HepG2 (cell line): Measurements from ENCODE around the gene CYP19A1. TPM values are rescaled to one million over a fixed set of nuclear protein-coding genes. Genes with fewer than 3 reads are reported as not detected.

Source experiments
- ATAC-seq: fragments of 200-7000 bp; cut with Tn5 transposase; 3 replicates; pipeline ENCODE4 v1.9.1; 2020; ENCODE audit warnings: mild to moderate bottlenecking, moderate library complexity
- BruUV-seq: library from RNA; stranded (reverse); fragments of 400-500 nt; replicated peaks from 2 replicates; lab custom pipeline; 2021; lab: Mats Ljungman, UMichigan
- CTCF ChIA-PET: fragments of 300-600 bp; formaldehyde crosslinking; extraction: SDS; loops from one replicate; lab custom pipeline; 2021; ENCODE audit warnings: low total read pairs, inconsistent platforms, low intra/inter-chr PET ratio; lab: Yijun Ruan, JAX
- POLR2A ChIA-PET: fragments of 350-600 bp; sonication (Branson Sonifier 250); formaldehyde crosslinking; loops from one replicate; lab custom pipeline; 2020; ENCODE audit warnings: antibody characterized with exemption, inconsistent platforms; lab: Yijun Ruan, JAX
- DNase-seq: peaks from one replicate; pipeline ENCODE4 v3.0.0-alpha.2; 2015; ENCODE audit warnings: low spot score
- FAIRE-seq: peaks from 3 replicates; lab custom pipeline; 2011; peaks lifted over from hg19 to GRCh38; lab: Jason Lieb, UNC
- H2AFZ ChIP-seq: one replicate; pipeline ENCODE4 v1.6.1; 2011; ENCODE audit warnings: low read length, inconsistent platforms
- H3K27ac ChIP-seq: fragments of 300-600 bp; 3 replicates; pipeline ENCODE4 v1.8.0; 2011; ENCODE audit warnings: mixed run types, mild to moderate bottlenecking, mixed read lengths, low read length, inconsistent platforms; ENCODE audit not compliant: insufficient read depth; ENCODE audit errors: extremely low read length
- H3K27me3 ChIP-seq, 2 experiments: fragments of 200-600 bp in 1 of 2; 2 replicates in 1 of 2; 3 replicates in 1 of 2; pipeline versions ENCODE4 v1.6.0 to v1.8.0; 2011; ENCODE audit warnings: low read length in 2 of 2, mild to moderate bottlenecking in 2 of 2, moderate library complexity in 2 of 2, inconsistent platforms in 1 of 2; ENCODE audit not compliant: insufficient read depth in 2 of 2, control insufficient read depth in 1 of 2
- H3K36me3 ChIP-seq, 2 experiments: fragments of 200-600 bp in 1 of 2; replicated peaks in 1 of 2; 2 replicates in 1 of 2; 3 replicates in 1 of 2; pipeline versions ENCODE4 v1.5.1 to v1.8.0; 2011; ENCODE audit warnings: low read length in 2 of 2, inconsistent platforms in 1 of 2; ENCODE audit not compliant: insufficient read depth in 2 of 2, control insufficient read depth in 1 of 2
- H3K4me1 ChIP-seq: 2 replicates; pipeline ENCODE4 v1.5.1; 2012; ENCODE audit warnings: low read length, inconsistent platforms; ENCODE audit not compliant: insufficient read depth
- H3K4me2 ChIP-seq: 2 replicates; pipeline ENCODE4 v1.6.0; 2011; ENCODE audit warnings: low read depth, low read length, inconsistent platforms
- H3K4me3 ChIP-seq, 3 experiments: fragments of 200-600 bp in 1 of 3; sonication (generic), shearing (Covaris generic) in 1 of 3; replicated peaks in 1 of 3; 2 replicates each; pipeline ENCODE4 v1.5.1; 2011 to 2016; ENCODE audit warnings: low read length in 3 of 3, inconsistent platforms in 2 of 3, low read depth in 2 of 3, mild to moderate bottlenecking in 2 of 3, control low read depth in 1 of 3, mixed read lengths in 1 of 3; ENCODE audit not compliant: insufficient read depth in 1 of 3
- H3K79me2 ChIP-seq: one replicate; pipeline ENCODE4 v1.6.1; 2011; ENCODE audit warnings: low read length, inconsistent platforms; ENCODE audit not compliant: insufficient read depth
- H3K9ac ChIP-seq: 2 replicates; pipeline ENCODE4 v1.6.0; 2011; ENCODE audit warnings: mild to moderate bottlenecking, low read depth, low read length, inconsistent platforms; ENCODE audit not compliant: insufficient read depth
- H3K9me3 ChIP-seq: 2 replicates; pipeline ENCODE4 v1.5.1; 2012; ENCODE audit warnings: mild to moderate bottlenecking, low read length
- H4K20me1 ChIP-seq: 2 replicates; pipeline ENCODE4 v1.6.0; 2011; ENCODE audit warnings: inconsistent platforms, mild to moderate bottlenecking, low read length, moderate library complexity; ENCODE audit not compliant: insufficient read depth
- BHLHE40 ChIP-seq: IDR thresholded peaks from 2 replicates; pipeline ENCODE4 v1.6.1; 2011; ENCODE audit warnings: low read length, improper control_type of control experiment
- HDAC6 ChIP-seq: fragments of 200-600 bp; sonication (generic); IDR thresholded peaks from 2 replicates; pipeline ENCODE4 v1.7.0; 2017; ENCODE audit warnings: mild to moderate bottlenecking, antibody characterized with exemption, low read length, low read depth
- MIXL1 ChIP-seq: IDR thresholded peaks from 2 replicates; pipeline ENCODE4 v1.6.1; 2016
- SP1 ChIP-seq, 2 experiments: fragments of 450-650 bp in 1 of 2; sonication (generic) in 1 of 2; formaldehyde crosslinking in 1 of 2; IDR thresholded peaks; 2 replicates each; pipeline versions ENCODE4 v1.4.0 to v1.6.1; 2016 to 2020; ENCODE audit warnings: missing genetic modification reagents in 1 of 2
- ZNF451 ChIP-seq: sonication (generic); formaldehyde crosslinking; IDR thresholded peaks from 2 replicates; pipeline ENCODE4 v1.5.0; 2020; ENCODE audit warnings: mild to moderate bottlenecking, missing genetic modification reagents
- ZNF567 ChIP-seq: sonication (generic); formaldehyde crosslinking; IDR thresholded peaks from 2 replicates; pipeline ENCODE4 v1.8.1; 2023; ENCODE audit warnings: mild to moderate bottlenecking, missing genetic modification reagents, borderline replicate concordance
- ZNF724P ChIP-seq: sonication (generic); formaldehyde crosslinking; IDR thresholded peaks from 2 replicates; pipeline ENCODE4 v1.8.0; 2022; ENCODE audit warnings: missing genetic modification reagents, borderline replicate concordance
- ZNF746 ChIP-seq: sonication (generic); formaldehyde crosslinking; IDR thresholded peaks from 2 replicates; pipeline ENCODE4 v1.8.0; 2022; ENCODE audit warnings: mild to moderate bottlenecking, missing genetic modification reagents
- WGBS: methylation state at CpG from one replicate; pipeline ENCODE4 v1.1.6; 2017; ENCODE audit warnings: low lambda C conversion rate; 5-methylcytosine and 5-hydroxymethylcytosine counted together
- in situ Hi-C: cut with HindIII; loops from 2 replicates; pipeline ENCODE4 v1.10.0; 2017; ENCODE audit warnings: low pct_unique_long_range_greater_than_20kb; ENCODE audit not compliant: extremely low pct_ligation_motif_present
- intact Hi-C: fragments of 100-400 bp; cut with micrococcal nuclease; formaldehyde crosslinking; loops from one replicate; pipeline ENCODE4 v1.10.0; 2022; ENCODE audit not compliant: unreplicated experiment
- polyA plus RNA-seq, 8 experiments: library from polyadenylated mRNA; depleted of rRNA in 3 of 8; stranded (reverse) in 7 of 8; unstranded in 1 of 8; fragments of >200 nt; fragmentation: Illumina TruSeq in 4 of 8; extraction: Trizol in 4 of 8; gene quantifications; 2 replicates each; pipeline versions ENCODE4 v1.2.1 to v1.2.3, GENCODE V29; 2011 to 2016; ENCODE audit warnings: low read depth in 4 of 8, missing spikeins in 1 of 8, mixed read lengths in 1 of 8; ENCODE audit not compliant: insufficient read depth in 1 of 8
- total RNA-seq, 5 experiments: library from RNA; depleted of rRNA; stranded (reverse); fragments of >200 nt; fragmentation: Illumina TruSeq; extraction: Trizol; gene quantifications; 2 replicates each; pipeline ENCODE4 v1.2.3, GENCODE V29; 2016; ENCODE audit warnings: low read depth in 1 of 5
- TF ChIP-seq, protein P1 (sequence below): fragments of 450-650 bp; IDR thresholded peaks from 2 replicates; pipeline ENCODE4 v1.6.1; 2017; ENCODE audit warnings: mild to moderate bottlenecking
- TF ChIP-seq, protein P2 (sequence below): sonication (generic); formaldehyde crosslinking; IDR thresholded peaks from 2 replicates; pipeline ENCODE4 v1.4.0; 2020; ENCODE audit warnings: missing genetic modification reagents, mild to moderate bottlenecking, borderline replicate concordance
- TF ChIP-seq, protein P3 (sequence below): IDR thresholded peaks from 2 replicates; pipeline ENCODE4 v1.6.1; 2018; ENCODE audit warnings: missing genetic modification reagents
- TF ChIP-seq, protein P4 (sequence below): sonication (generic); formaldehyde crosslinking; IDR thresholded peaks from 2 replicates; pipeline ENCODE4 v1.5.0; 2020; ENCODE audit warnings: missing genetic modification reagents
- TF ChIP-seq, protein P5 (sequence below): sonication (generic); formaldehyde crosslinking; IDR thresholded peaks from 2 replicates; pipeline ENCODE4 v1.4.0; 2020; ENCODE audit warnings: mild to moderate bottlenecking, missing genetic modification reagents

The CYP19A1 gene
- total and polyA plus RNA-seq, 2 of the 13 experiments (the other 11 are each of a cell fraction or from before 2014, with no cell fraction given), result 10.9 to 23.0 TPM

DNA sequence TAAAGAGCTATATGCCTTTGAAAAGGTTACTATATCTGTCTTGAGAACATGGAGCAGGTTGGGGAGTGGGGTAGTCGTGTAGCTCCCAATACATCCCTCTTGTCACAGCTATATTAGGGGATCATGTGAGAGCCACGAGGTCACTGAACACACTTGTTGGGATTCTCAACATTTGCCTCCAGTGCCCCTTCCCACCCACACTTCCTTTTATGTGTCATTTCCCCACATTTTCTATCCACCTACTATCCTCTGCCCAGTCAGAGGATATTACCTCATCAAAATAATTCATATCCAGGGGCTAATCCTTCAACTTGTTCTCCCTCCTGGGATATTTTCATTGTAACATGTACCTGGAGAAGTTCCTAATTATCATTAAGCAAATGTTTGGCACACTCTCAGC lies 85.0 kb downstream of the CYP19A1 start (continued):
- no peak for TF ChIP-seq BHLHE40
- no peak for TF ChIP-seq ZNF567
- no peak for TF ChIP-seq ZNF724P (CRISPR knock-in tag)
- TF ChIP-seq, protein P1, sequence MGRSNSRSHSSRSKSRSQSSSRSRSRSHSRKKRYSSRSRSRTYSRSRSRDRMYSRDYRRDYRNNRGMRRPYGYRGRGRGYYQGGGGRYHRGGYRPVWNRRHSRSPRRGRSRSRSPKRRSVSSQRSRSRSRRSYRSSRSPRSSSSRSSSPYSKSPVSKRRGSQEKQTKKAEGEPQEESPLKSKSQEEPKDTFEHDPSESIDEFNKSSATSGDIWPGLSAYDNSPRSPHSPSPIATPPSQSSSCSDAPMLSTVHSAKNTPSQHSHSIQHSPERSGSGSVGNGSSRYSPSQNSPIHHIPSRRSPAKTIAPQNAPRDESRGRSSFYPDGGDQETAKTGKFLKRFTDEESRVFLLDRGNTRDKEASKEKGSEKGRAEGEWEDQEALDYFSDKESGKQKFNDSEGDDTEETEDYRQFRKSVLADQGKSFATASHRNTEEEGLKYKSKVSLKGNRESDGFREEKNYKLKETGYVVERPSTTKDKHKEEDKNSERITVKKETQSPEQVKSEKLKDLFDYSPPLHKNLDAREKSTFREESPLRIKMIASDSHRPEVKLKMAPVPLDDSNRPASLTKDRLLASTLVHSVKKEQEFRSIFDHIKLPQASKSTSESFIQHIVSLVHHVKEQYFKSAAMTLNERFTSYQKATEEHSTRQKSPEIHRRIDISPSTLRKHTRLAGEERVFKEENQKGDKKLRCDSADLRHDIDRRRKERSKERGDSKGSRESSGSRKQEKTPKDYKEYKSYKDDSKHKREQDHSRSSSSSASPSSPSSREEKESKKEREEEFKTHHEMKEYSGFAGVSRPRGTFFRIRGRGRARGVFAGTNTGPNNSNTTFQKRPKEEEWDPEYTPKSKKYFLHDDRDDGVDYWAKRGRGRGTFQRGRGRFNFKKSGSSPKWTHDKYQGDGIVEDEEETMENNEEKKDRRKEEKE, result no peak
- TF ChIP-seq MIXL1, result no peak

DNA sequence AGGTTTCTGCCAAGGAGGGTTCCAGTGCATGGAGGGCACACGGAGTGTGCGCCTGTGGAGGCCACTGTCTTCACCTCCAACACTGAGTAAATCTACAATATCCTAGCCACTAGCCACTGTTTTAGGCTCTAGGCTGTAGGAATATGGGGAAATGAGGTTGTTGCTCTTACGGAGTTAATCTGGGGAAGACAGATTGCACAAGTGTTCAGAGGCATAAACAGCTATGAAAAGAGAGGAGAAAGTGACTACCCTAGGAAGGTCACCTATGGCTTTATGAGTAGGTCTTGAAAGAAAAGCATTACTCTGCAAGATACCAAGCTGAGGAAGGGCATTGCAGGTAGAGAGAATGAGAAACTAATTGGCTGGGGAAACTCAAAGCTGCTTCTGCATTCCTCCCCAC lies 85.7 kb downstream of the CYP19A1 start:
- POLR2A ChIA-PET, result no interaction called here
- Histone ChIP-seq H3K27ac (no peak overlapping the region), H3K27me3 (no peaks in the 10 kb centered on the region)
- TF ChIP-seq ZNF451 (CRISPR knock-in tag) (no peak), ZNF746 (CRISPR knock-in tag) (no peak), SP1 (IDR thresholded peaks at IDR 0.05) (no peak), SP1 (CRISPR knock-in tag; IDR thresholded peaks at IDR 0.05) (no peak), HDAC6 (no peak)
- TF ChIP-seq, protein P2, sequence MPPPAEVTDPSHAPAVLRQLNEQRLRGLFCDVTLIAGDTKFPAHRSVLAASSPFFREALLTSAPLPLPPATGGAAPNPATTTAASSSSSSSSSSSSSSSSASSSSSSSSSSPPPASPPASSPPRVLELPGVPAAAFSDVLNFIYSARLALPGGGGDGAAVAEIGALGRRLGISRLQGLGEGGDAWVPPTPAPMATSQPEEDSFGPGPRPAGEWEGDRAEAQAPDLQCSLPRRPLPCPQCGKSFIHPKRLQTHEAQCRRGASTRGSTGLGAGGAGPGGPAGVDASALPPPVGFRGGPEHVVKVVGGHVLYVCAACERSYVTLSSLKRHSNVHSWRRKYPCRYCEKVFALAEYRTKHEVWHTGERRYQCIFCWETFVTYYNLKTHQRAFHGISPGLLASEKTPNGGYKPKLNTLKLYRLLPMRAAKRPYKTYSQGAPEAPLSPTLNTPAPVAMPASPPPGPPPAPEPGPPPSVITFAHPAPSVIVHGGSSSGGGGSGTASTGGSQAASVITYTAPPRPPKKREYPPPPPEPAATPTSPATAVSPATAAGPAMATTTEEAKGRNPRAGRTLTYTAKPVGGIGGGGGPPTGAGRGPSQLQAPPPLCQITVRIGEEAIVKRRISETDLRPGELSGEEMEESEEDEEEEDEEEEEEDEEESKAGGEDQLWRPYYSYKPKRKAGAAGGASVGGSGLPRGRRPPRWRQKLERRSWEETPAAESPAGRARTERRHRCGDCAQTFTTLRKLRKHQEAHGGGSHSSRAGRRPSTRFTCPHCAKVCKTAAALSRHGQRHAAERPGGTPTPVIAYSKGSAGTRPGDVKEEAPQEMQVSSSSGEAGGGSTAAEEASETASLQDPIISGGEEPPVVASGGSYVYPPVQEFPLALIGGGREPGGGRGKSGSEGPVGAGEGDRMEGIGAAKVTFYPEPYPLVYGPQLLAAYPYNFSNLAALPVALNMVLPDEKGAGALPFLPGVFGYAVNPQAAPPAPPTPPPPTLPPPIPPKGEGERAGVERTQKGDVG (CRISPR knock-in tag), result no peak
- TF ChIP-seq, protein P3, sequence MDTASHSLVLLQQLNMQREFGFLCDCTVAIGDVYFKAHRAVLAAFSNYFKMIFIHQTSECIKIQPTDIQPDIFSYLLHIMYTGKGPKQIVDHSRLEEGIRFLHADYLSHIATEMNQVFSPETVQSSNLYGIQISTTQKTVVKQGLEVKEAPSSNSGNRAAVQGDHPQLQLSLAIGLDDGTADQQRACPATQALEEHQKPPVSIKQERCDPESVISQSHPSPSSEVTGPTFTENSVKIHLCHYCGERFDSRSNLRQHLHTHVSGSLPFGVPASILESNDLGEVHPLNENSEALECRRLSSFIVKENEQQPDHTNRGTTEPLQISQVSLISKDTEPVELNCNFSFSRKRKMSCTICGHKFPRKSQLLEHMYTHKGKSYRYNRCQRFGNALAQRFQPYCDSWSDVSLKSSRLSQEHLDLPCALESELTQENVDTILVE (CRISPR knock-in tag), result no peak
- TF ChIP-seq, protein P4, sequence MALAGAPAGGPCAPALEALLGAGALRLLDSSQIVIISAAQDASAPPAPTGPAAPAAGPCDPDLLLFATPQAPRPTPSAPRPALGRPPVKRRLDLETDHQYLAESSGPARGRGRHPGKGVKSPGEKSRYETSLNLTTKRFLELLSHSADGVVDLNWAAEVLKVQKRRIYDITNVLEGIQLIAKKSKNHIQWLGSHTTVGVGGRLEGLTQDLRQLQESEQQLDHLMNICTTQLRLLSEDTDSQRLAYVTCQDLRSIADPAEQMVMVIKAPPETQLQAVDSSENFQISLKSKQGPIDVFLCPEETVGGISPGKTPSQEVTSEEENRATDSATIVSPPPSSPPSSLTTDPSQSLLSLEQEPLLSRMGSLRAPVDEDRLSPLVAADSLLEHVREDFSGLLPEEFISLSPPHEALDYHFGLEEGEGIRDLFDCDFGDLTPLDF, result no peak
- TF ChIP-seq, protein P5, sequence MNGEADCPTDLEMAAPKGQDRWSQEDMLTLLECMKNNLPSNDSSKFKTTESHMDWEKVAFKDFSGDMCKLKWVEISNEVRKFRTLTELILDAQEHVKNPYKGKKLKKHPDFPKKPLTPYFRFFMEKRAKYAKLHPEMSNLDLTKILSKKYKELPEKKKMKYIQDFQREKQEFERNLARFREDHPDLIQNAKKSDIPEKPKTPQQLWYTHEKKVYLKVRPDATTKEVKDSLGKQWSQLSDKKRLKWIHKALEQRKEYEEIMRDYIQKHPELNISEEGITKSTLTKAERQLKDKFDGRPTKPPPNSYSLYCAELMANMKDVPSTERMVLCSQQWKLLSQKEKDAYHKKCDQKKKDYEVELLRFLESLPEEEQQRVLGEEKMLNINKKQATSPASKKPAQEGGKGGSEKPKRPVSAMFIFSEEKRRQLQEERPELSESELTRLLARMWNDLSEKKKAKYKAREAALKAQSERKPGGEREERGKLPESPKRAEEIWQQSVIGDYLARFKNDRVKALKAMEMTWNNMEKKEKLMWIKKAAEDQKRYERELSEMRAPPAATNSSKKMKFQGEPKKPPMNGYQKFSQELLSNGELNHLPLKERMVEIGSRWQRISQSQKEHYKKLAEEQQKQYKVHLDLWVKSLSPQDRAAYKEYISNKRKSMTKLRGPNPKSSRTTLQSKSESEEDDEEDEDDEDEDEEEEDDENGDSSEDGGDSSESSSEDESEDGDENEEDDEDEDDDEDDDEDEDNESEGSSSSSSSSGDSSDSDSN (CRISPR knock-in tag), result no peak

More for the DNA sequence above, 85.7 kb downstream of the CYP19A1 start:
- no peak for DNase-seq
- FAIRE-seq, result no peak
- intact Hi-C loops, result no loop called here
- Histone ChIP-seq H3K4me1 (no peaks in the 10 kb centered on the region), H2AFZ (no peak overlapping the region), H3K9me3 (no peaks in the 10 kb centered on the region), H3K79me2 (no peaks in the 10 kb centered on the region), H3K4me2 (no peak overlapping the region), H4K20me1 (no peaks in the 10 kb centered on the region), H3K9ac (no peak overlapping the region), H3K4me3 (no peak overlapping the region), H3K36me3 (no peaks in the 10 kb centered on the region)
- 97% methylated on average over 3 of the region's 3 CpGs for WGBS
- BruUV-seq, result no TSS peak
- ATAC-seq, result no peak
- CTCF ChIA-PET, result no interaction called here
- in situ Hi-C loops, result no loop called here
